ENCODE data around the gene VWA1. TPM values are rescaled to one million over a fixed set of nuclear protein-coding genes. Genes with fewer than 3 reads are reported as not detected.

Gene VWA1
- total RNA-seq, 1 experiment from 2014 or later = 56.6 TPM

GRCh38 chr1:1421147-1421906 lies 14.2 kb upstream of the VWA1 start, which contains the start of gene ANKRD65:
TSS of gene ANKRD65 (minus strand) at chr1:1421276. CDS start at chr1:1421005, 271 bp downstream.
- intact Hi-C loops (cut with micrococcal nuclease; ENCODE audit: unreplicated experiment) = no loop called here
- DNase-seq = peak in 1 of 2 experiments; percentile 74
- Histone ChIP-seq H4K20me1 (ENCODE audit: insufficient read depth) (no peaks in the 10 kb centered on the region), H3K36me3 (ENCODE audit: low read depth) (no peaks in the 10 kb centered on the region), H3F3A (ENCODE audit: insufficient read depth, low read depth) (peaks cover 8% of the 10 kb centered on the region; the same call in 1 of the 2 replicates), H3K9me3 (ENCODE audit: insufficient read depth, low read depth) (no peaks in the 10 kb centered on the region), H3K27ac (no peak within 1 kb of the TSS), H2AFZ (no peak within 1 kb of the TSS), H3K27me3 (ENCODE audit: insufficient read depth, low read depth) (no peaks in the 10 kb centered on the region), H3K79me2 (ENCODE audit: low read depth) (no peaks in the 10 kb centered on the region), H3K4me1 (replicated peaks; ENCODE audit: insufficient read depth) (peaks cover 18% of the 10 kb centered on the region), H3K4me3 (no peak within 1 kb of the TSS), H3K9me2 (ENCODE audit: insufficient read depth) (no peaks in the 10 kb centered on the region), H3K4me2 (peak within 1 kb of the TSS; percentile 68; the same call in 1 of the 2 replicates)
- CTCF ChIA-PET = interaction anchor here (0.6 to 0.8 kb wide), 3 partner anchors 9 to 114 kb away, joined by 3 to 4 read pairs (median 3); no protein-coding TSS in a partner anchor
- POLR2A ChIA-PET (ENCODE audit: unreplicated experiment) = interaction anchor here (0.8 kb wide), 1 partner anchor 11 kb away, joined by 3 read pairs; no protein-coding TSS in a partner anchor
- TF ChIP-seq EZH2 (IDR thresholded peaks at IDR 0.05; ENCODE audit: low read depth) = no peak
- no peak for TF ChIP-seq CTCF (conservative IDR thresholded peaks at IDR 0.05)
- BruUV-seq (replicated peaks) = no TSS peak

GRCh38 chr1:1421907-1422464 lies 13.5 kb upstream of the VWA1 start:
- intact Hi-C loops (cut with micrococcal nuclease; ENCODE audit: unreplicated experiment) = loop anchor here (1.0 kb wide), 1 partner anchor 10 kb away; no protein-coding TSS in a partner anchor
- Histone ChIP-seq H3F3A (ENCODE audit: insufficient read depth, low read depth) (peaks cover 8% of the 10 kb centered on the region; the same call in 1 of the 2 replicates), H3K27ac (peak overlapping the region; percentile 30; the same call in 1 of the 2 replicates), H3K36me3 (ENCODE audit: low read depth) (no peaks in the 10 kb centered on the region), H3K4me2 (peak overlapping the region; percentile 68), H3K79me2 (ENCODE audit: low read depth) (no peaks in the 10 kb centered on the region), H3K4me1 (replicated peaks; ENCODE audit: insufficient read depth) (peaks cover 18% of the 10 kb centered on the region), H3K4me3 (no peak overlapping the region), H4K20me1 (ENCODE audit: insufficient read depth) (no peaks in the 10 kb centered on the region), H2AFZ (peak overlapping the region; percentile 72; the same call in 1 of the 2 replicates), H3K9me3 (ENCODE audit: insufficient read depth, low read depth) (no peaks in the 10 kb centered on the region), H3K27me3 (ENCODE audit: insufficient read depth, low read depth) (no peaks in the 10 kb centered on the region), H3K9me2 (ENCODE audit: insufficient read depth) (no peaks in the 10 kb centered on the region)
- CTCF ChIA-PET = interaction anchor here (0.7 kb wide), 1 partner anchor 24 kb away, joined by 3 read pairs; no protein-coding TSS in a partner anchor
- TF ChIP-seq EZH2 (IDR thresholded peaks at IDR 0.05; ENCODE audit: low read depth) = no peak
- TF ChIP-seq CTCF (conservative IDR thresholded peaks at IDR 0.05) = no peak
- DNase-seq = no peak
- POLR2A ChIA-PET (ENCODE audit: unreplicated experiment) = no interaction called here
- BruUV-seq (replicated peaks) = no TSS peak

- ChIA-PET CTCF (interaction anchor here (0.7 kb wide), 1 partner anchor 24 kb away, joined by 3 read pairs; no protein-coding TSS in a partner anchor), POLR2A (ENCODE audit: unreplicated experiment) (interaction anchor here (0.5 kb wide), 1 partner anchor 64 kb away, joined by 3 read pairs; no protein-coding TSS in a partner anchor)
- DNase-seq = peak; percentile 74 to 78
- H2AFZ ChIP-seq = peak overlapping the region; percentile 72; the same call in 1 of the 2 replicates
- H3K27me3 ChIP-seq (ENCODE audit: insufficient read depth, low read depth) = no peaks in the 10 kb centered on the region
- no peaks in the 10 kb centered on the region for H3K9me2 ChIP-seq (ENCODE audit: insufficient read depth)
- no peaks in the 10 kb centered on the region for H3K79me2 ChIP-seq (ENCODE audit: low read depth)
- H3K4me3 ChIP-seq = no peak overlapping the region
- no peaks in the 10 kb centered on the region for H3K9me3 ChIP-seq (ENCODE audit: insufficient read depth, low read depth)
- intact Hi-C loops (cut with micrococcal nuclease; ENCODE audit: unreplicated experiment) = loop anchor here (1.0 kb wide), 1 partner anchor 10 kb away; no protein-coding TSS in a partner anchor
- TF ChIP-seq EZH2 (IDR thresholded peaks at IDR 0.05; ENCODE audit: low read depth) = no peak
- TF ChIP-seq CTCF (conservative IDR thresholded peaks at IDR 0.05) = no peak
- H4K20me1 ChIP-seq (ENCODE audit: insufficient read depth) = no peaks in the 10 kb centered on the region
- peak overlapping the region; percentile 68 for H3K4me2 ChIP-seq
- BruUV-seq (replicated peaks) = TSS peak; percentile 39
- H3F3A ChIP-seq (ENCODE audit: insufficient read depth, low read depth) = peaks cover 8% of the 10 kb centered on the region; the same call in 1 of the 2 replicates
- no peaks in the 10 kb centered on the region for H3K36me3 ChIP-seq (ENCODE audit: low read depth)
- peak overlapping the region; percentile 30 for H3K27ac ChIP-seq
- peaks cover 18% of the 10 kb centered on the region for H3K4me1 ChIP-seq (replicated peaks; ENCODE audit: insufficient read depth)
Observed at GRCh38 chr1:1422465-1423244, 12.8 kb upstream of the VWA1 start.
